ENCODE measurements around the gene ZNF430. TPM values are rescaled to one million over a fixed set of nuclear protein-coding genes. Genes with fewer than 3 reads are reported as not detected.
"Not testable (repeated sequence)": the region's sequence is repeated elsewhere in the genome, so short reads cannot be mapped to it uniquely, and the experiment has no call there.

ZNF430 gene
- 3.3 and 9.8 TPM in 2 replicates for total RNA-seq (2014; rRNA removed; shearing (Covaris generic))

DNA sequence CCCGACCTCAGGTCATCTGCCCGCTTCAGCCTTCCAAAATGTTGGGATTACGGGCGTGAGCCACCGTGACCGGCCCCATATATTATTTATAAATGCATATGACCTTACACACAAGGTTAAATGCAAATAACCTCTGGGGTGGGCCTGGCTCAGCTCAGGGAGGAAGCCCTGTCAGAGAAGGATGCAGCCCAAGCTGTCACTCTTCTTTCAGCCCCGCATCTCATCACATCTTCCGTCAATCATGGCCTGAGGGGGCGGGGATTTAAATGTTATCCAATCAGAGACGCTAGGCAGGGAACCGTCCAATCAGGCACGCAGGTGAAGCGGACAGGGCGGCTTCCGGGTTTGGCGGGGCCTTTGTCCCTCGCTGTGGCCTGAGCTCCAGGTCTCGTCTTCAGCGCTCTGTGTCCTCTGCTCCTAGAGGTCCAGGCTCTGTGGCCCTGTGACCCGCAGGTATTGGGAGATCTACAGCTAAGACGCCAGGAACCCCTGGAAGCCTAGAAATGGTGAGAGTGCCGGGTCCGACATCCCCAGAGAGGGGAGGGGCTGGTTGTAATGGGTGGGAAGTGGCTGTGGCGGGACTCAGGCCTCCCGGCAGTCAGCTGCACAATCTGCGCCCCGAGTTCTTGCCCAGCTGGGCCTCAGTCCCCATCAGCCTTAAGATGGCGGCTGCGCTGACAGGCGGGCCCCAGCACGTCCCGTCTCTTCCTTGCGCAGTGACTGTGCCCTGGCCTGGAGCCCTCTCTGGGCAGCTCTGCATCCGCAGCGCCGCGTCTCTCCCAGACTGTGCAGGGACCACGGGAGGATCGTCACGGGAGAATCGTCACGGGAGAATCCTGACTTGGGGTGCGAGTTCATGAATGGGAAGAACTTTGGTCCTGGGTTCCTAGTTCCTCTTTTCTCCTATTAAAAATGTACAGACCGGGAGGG, at the start of gene ZNF430:
Gene ZNF430, plus strand, starts transcription at position 360 of the 930 bp plus-strand sequence. Its CDS starts 144 bp downstream, at position 504.
- Histone ChIP-seq H3K27me3 (ENCODE audit: control insufficient read depth, insufficient read depth, low read length) (no peaks in the 10 kb centered on the region), H3K36me3 (replicated peaks; ENCODE audit: control insufficient read depth, insufficient read depth, low read length) (no peaks in the 10 kb centered on the region; the same call in 1 of the 2 replicates), H3K4me3 (ENCODE audit: insufficient read depth, low read depth, low read length) (peak within 1 kb of the TSS; percentile 86)
- DNase-seq: peak; percentile 87

DNA sequence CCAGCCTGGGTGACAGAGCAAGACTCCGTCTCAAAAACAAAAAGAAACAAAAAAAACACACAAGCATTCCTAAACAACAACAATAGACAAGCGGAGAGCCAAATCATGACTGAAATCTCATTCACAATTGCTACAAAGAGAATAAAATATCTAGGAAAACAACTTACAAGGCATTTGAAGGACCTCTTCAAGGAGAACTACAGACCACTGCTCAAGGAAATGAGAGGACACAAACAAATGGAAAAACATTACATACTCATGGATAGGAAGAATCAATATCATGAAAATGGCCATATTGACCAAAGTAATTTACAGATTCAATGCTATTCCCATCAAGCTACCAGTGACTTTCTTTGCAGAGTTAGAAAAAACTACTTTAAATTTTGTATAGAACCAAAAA, 27.7 kb upstream of the ZNF430 start:
- not testable (repeated sequence) for H3K27me3 ChIP-seq (ENCODE audit: control insufficient read depth, insufficient read depth, low read length); H3K4me3 ChIP-seq (ENCODE audit: insufficient read depth, low read depth, low read length); DNase-seq; H3K36me3 ChIP-seq (replicated peaks; ENCODE audit: control insufficient read depth, insufficient read depth, low read length)

DNA sequence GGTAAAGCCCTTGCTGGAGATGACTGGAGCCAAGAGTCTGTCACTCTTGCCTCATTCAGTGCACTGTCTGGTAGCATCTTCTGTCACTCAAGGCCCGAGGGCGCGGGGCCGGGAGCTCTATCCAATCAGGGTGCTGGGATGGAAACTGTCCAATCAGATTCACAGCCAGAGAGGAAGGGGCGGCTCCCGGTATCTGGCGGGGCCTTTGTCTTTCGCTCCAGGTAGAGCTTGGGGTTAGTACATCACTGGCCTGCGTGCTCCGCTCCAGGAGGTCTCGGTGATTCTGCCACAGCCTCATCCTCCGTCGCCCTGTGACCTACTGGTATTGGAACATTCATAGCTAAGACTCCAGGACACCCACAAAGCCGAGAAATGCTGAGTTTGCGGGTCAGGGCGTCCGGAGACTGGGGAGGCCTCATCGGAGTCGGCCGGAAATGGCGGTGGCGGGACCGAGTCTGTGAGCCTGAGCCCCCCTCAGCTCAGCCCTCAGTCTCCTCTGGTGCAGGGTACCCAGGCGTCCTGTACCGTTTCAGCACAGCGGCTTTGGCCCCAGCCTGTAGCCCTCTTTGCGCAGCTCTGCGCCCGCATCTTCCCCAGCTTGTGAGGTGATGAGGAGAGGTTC, 20.6 kb upstream of the ZNF430 start:
- H3K4me3 ChIP-seq (ENCODE audit: insufficient read depth, low read depth, low read length): peak overlapping the region; percentile 60; the same call in 1 of the 2 replicates
- H3K27me3 ChIP-seq (ENCODE audit: control insufficient read depth, insufficient read depth, low read length): no peaks in the 10 kb centered on the region
- peak; percentile 82 for DNase-seq
- no peaks in the 10 kb centered on the region for H3K36me3 ChIP-seq (replicated peaks; ENCODE audit: control insufficient read depth, insufficient read depth, low read length)

DNA sequence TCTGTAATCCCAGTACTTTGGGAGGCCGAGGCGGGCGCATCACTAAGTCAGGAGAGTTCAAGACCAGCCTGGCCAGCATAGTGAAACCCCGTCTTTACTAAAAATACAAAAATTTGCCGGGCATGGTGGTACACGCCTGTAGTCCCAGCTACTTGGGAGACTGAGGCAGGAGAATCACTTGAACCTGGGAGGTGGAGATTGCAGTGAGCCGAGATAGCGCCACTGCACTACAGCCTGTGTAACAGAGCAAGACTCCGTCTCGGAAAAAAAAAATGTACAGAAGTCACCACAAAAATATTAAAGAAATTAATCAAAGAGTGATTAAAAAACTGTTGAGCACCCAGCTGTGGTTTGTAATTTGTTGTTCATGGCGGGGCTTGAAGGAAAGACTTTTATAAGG, 781 bp downstream of the ZNF430 start:
- not testable (repeated sequence) for DNase-seq; H3K36me3 ChIP-seq (replicated peaks; ENCODE audit: control insufficient read depth, insufficient read depth, low read length); H3K27me3 ChIP-seq (ENCODE audit: control insufficient read depth, insufficient read depth, low read length)
- peak overlapping the region; percentile 86 for H3K4me3 ChIP-seq (ENCODE audit: insufficient read depth, low read depth, low read length)

DNA sequence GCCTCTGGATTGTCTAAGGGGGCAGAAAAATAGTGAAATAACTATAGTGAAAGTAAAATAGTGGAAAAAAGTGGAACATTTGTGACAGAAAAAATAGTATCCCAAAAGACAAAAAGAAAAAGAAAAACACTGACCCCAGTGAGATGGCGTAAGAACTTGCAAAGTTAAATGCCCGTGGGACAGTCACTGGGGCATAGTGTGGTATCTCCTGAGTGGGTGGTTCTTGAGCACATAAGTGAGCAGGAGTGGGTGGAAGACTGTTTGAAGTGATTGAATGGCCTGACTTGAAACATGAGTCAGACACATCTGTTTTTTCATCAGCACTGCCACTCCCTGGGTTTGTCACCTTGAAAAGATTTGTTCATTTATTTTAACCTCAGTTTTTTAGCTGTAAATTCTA, 2.5 kb downstream of the ZNF430 start:
- no peak overlapping the region for H3K4me3 ChIP-seq (ENCODE audit: insufficient read depth, low read depth, low read length)
- no peak for DNase-seq
- no peaks in the 10 kb centered on the region for H3K27me3 ChIP-seq (ENCODE audit: control insufficient read depth, insufficient read depth, low read length)
- H3K36me3 ChIP-seq (replicated peaks; ENCODE audit: control insufficient read depth, insufficient read depth, low read length): no peaks in the 10 kb centered on the region; the same call in 1 of the 2 replicates

DNA sequence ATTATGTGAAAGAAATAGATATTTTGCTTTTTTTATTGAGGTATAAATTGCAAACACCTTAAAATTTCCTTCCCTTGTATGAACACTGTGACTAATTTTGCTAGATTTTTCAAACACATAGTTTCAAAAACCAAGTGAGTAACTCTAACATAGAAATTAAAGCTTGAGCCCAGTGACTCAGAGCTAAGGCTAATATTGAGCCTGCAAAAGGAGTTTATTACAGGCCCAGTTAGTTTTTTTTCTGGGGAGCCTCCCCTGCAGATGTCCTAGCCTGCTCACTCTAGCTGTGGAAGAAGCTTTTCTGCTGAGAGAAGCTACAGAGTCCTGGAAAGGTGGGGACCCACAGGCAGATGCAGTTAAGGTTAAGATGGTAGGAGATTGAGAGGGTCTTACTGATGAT, 3.4 kb downstream of the ZNF430 start:
- DNase-seq: peak; percentile 4
- no peaks in the 10 kb centered on the region for H3K27me3 ChIP-seq (ENCODE audit: control insufficient read depth, insufficient read depth, low read length)
- no peak overlapping the region for H3K4me3 ChIP-seq (ENCODE audit: insufficient read depth, low read depth, low read length)
- no peaks in the 10 kb centered on the region; the same call in 1 of the 2 replicates for H3K36me3 ChIP-seq (replicated peaks; ENCODE audit: control insufficient read depth, insufficient read depth, low read length)

DNA sequence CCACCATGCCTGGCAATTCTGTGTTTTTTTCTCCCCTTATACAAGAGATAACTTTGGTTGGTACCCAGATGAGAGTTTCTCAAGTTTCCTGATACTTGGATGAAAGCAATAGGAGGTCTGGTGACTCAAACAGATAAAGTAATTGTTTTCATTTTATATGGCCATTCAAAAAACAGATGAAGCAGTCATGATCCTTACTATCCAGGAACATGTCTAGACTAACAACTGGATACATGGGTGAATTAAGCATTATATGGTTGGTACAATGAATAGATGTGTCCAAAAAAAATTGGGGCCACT, 8.5 kb downstream of the ZNF430 start:
- no peak for DNase-seq
- Histone ChIP-seq H3K36me3 (replicated peaks; ENCODE audit: control insufficient read depth, insufficient read depth, low read length) (peaks cover under 1% of the 10 kb centered on the region; the same call in 1 of the 2 replicates), H3K27me3 (ENCODE audit: control insufficient read depth, insufficient read depth, low read length) (no peaks in the 10 kb centered on the region), H3K4me3 (ENCODE audit: insufficient read depth, low read depth, low read length) (no peak overlapping the region)

DNA sequence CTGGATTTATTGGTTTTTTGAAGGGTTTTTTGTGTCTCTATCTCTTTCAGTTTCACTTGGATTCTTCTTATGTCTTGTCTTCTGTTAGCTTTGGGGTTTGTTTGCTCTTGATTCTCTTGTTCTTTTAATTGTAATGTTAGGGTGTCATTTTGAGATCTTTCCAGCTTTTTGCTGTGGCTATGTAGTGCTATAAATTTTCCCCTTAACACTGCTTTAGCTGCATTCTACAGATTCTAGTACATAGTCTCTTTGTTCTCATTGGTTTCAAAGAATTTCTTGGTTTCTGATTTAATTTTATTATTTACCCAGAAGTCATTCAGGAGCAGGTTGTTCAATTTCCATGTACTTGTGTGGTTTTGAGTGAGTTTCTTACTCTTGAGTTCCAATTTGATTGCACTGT, 24.6 kb downstream of the ZNF430 start:
- no peak overlapping the region for H3K4me3 ChIP-seq (ENCODE audit: insufficient read depth, low read depth, low read length)
- no peaks in the 10 kb centered on the region for H3K27me3 ChIP-seq (ENCODE audit: control insufficient read depth, insufficient read depth, low read length)
- peaks cover 4% of the 10 kb centered on the region for H3K36me3 ChIP-seq (replicated peaks; ENCODE audit: control insufficient read depth, insufficient read depth, low read length)
- no peak for DNase-seq

DNA sequence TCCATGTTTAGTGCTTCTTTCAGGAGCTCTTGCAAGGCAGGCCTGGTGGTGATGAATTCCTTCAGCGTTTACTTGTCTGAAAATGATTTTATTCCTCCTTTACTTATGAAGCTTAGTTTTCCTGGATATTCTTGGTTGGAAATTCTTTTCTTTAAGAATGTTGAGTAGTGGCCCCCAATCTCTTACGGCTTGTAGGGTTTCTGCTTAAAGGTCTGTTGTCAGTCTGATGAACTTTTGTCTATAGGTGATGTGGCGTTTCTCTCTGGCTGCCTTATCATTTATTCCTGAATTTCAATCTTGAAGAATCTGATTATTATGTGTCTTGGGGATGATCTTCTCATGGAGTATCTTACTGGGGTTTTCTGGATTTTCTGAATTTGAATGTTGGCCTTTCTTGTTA, 26.0 kb downstream of the ZNF430 start:
- Histone ChIP-seq H3K4me3 (ENCODE audit: insufficient read depth, low read depth, low read length) (no peak overlapping the region), H3K27me3 (ENCODE audit: control insufficient read depth, insufficient read depth, low read length) (no peaks in the 10 kb centered on the region), H3K36me3 (replicated peaks; ENCODE audit: control insufficient read depth, insufficient read depth, low read length) (peaks cover 3% of the 10 kb centered on the region)
- no peak for DNase-seq

DNA sequence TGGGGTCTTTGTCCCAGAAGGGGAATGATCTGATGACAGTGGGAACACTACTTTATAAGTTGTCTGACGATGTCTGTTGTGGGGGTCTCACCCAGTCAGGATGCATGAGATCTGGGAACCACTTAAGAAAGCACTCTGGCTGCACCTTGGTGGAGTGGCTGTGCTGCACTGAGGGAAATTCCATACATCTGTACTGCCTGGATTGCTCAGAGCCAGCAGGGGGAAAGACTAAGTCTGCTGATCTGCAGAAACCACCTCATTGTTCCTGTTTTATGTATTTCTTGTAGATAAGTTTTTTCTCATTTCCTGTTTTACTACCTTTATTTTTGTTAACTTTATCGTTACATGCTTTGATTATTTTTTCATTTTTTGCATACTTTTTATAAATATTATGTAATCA, 27.3 kb downstream of the ZNF430 start:
- no peaks in the 10 kb centered on the region for H3K27me3 ChIP-seq (ENCODE audit: control insufficient read depth, insufficient read depth, low read length)
- H3K36me3 ChIP-seq (replicated peaks; ENCODE audit: control insufficient read depth, insufficient read depth, low read length): peaks cover 4% of the 10 kb centered on the region
- no peak for DNase-seq
- H3K4me3 ChIP-seq (ENCODE audit: insufficient read depth, low read depth, low read length): no peak overlapping the region

DNA sequence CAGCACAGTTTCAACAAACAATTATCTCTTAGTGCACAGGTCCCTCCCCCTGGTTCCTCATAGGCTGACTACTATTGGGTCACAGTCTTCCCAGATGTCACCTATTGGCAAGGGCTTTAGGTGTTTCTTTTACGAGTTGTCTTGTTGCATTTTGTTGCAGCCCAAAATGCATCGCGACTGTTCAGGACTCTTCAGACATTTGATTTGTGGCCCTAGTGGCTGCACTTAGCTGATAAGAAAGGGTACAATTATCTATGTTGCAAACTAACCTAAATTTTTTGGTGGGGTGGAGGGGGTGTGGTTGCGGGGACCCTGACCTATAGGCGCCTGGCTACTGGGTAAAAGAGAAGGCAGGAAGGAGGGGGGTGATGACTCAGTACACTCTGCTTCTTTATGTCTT, 32.4 kb downstream of the ZNF430 start:
- no peak overlapping the region for H3K4me3 ChIP-seq (ENCODE audit: insufficient read depth, low read depth, low read length)
- H3K36me3 ChIP-seq (replicated peaks; ENCODE audit: control insufficient read depth, insufficient read depth, low read length): peaks cover 1% of the 10 kb centered on the region
- no peaks in the 10 kb centered on the region; the same call in 1 of the 2 replicates for H3K27me3 ChIP-seq (ENCODE audit: control insufficient read depth, insufficient read depth, low read length)
- DNase-seq: peak; percentile 5

DNA sequence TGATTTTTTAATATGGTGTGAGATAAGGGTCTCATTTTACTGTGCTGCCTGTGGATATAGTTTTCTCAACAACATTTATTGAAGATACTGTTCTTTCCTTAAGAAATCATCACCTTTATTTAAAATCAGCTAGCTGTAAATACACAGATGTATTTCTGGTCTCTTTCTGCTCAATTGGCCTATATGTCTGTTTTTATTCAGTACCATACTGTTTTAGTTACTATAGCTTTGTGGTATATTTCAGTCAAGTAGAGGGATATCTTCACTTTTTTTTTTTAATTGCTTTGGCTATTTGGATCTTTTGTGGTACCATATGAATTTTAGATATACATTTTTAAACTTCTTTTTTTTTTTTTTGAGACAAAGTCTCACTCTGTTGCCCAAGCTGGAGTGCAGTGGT, 44.9 kb downstream of the ZNF430 start:
- no peaks in the 10 kb centered on the region for H3K36me3 ChIP-seq (replicated peaks; ENCODE audit: control insufficient read depth, insufficient read depth, low read length)
- H3K27me3 ChIP-seq (ENCODE audit: control insufficient read depth, insufficient read depth, low read length): no peaks in the 10 kb centered on the region
- DNase-seq: no peak
- H3K4me3 ChIP-seq (ENCODE audit: insufficient read depth, low read depth, low read length): no peak overlapping the region

DNA sequence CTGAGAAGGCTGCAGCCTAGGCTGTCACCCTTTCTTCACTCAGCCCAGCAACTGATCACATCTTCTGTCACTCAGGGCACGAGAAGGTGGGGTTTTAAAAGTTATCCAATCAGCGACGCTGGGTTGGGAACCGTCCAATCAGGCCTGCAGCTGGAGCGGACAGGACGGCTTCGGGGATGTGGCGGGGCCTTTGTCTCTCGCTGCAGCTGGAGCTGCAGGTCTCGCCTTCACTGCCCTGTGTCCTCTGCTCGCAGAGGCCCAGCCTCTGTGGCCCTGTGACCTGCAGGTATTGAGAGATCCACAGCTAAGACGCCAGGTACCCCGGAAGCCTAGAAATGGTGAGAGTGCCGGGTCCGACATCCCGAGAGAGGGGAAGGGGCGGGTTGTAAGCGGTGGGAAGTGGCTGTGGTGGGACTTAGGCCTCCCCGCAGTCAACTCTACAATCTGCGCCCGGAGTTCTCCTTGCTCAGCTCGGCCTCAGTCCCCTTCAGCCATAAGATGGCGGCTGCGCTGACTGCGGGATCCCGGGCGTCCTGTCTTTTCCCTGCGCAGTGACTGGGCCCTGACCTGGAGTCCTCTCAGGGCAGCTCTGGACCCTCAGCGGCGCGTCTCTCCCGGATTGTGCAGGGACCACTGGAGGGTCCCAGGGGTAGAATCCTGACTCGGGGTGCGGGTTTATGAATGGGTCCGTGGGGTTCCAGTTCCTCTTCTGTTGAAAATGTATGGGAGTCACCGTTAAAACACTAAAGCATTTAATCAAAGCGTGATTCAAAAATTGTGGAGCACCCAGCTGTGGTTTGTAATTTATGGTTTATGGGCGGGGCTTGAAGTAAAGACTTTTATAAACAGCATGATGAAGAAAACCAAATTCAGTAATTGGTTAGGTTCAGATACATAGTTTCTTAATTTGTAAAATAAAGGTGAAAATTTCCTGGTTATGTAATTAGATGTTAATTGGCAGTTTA, 61.8 kb downstream of the ZNF430 start, which contains the start of gene ZNF714:
Gene ZNF714, plus strand, starts transcription at position 193 of the 965 bp plus-strand sequence. CDS start 16,066 bp downstream, outside the sequence.
- H3K4me3 ChIP-seq (ENCODE audit: insufficient read depth, low read depth, low read length): peak within 1 kb of the TSS; percentile 81
- H3K36me3 ChIP-seq (replicated peaks; ENCODE audit: control insufficient read depth, insufficient read depth, low read length): no peaks in the 10 kb centered on the region; the same call in none of the 2 replicates
- H3K27me3 ChIP-seq (ENCODE audit: control insufficient read depth, insufficient read depth, low read length): no peaks in the 10 kb centered on the region
- peak; percentile 84 for DNase-seq

DNA sequence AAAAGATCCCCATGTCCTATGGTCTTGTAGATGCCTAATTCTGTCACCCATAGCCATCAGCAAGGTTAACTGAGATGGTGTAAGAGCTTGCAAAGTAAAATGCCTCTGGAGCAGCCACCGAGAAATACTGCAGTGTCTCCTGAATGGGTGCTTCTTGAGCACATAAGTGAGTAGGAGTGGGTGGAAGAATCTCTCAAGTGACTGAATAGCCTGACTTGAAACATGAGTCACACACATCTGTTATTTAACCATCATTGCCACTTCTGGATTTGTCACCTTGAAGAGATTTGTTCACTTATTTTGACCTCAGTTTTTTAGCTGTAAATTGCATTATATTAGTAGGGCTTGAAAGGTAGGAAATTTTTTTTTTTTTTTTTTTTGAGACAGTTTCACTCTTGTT, 63.9 kb downstream of the ZNF430 start:
- Histone ChIP-seq H3K27me3 (ENCODE audit: control insufficient read depth, insufficient read depth, low read length) (no peaks in the 10 kb centered on the region), H3K4me3 (ENCODE audit: insufficient read depth, low read depth, low read length) (no peak overlapping the region), H3K36me3 (replicated peaks; ENCODE audit: control insufficient read depth, insufficient read depth, low read length) (no peaks in the 10 kb centered on the region; the same call in none of the 2 replicates)
- DNase-seq: no peak
